Activated T-helper 1 cell treated with Interleukin-2 at 50 U/mL for 16 hours (primary cell): ENCODE measurements around the gene NTF3.

Source experiments
- DNase-seq: peaks from one replicate; pipeline ENCODE4 v3.0.0-alpha.2; 2020; ENCODE audit warnings: low read depth

NTF3 gene

GRCh38 chr12:5432011-5432400, at the start of gene NTF3:
Gene NTF3, plus strand, starts transcription at chr12:5432108. Its CDS starts 217 bp downstream, at chr12:5432325.
- DNase-seq: no peak

DNA sequence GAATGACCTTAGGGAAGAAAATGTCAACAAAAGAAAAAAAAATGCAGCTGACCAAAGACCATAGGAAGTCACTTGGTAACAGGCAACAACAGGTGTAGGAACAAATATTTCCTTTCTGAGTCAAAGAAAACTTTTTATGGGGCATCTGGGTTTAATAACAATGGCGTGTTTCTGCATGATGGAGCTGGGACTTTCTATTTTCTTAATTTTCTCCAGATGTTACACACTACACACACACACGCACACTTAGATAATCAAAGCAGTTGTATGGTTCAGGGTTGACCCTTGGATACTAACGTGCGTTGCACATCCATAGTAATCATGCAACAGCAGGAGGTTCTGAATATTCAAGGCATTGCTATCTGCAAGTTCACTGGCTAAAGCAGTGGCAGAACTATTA, 47.9 kb upstream of the NTF3 start:
- no peak for DNase-seq

DNA sequence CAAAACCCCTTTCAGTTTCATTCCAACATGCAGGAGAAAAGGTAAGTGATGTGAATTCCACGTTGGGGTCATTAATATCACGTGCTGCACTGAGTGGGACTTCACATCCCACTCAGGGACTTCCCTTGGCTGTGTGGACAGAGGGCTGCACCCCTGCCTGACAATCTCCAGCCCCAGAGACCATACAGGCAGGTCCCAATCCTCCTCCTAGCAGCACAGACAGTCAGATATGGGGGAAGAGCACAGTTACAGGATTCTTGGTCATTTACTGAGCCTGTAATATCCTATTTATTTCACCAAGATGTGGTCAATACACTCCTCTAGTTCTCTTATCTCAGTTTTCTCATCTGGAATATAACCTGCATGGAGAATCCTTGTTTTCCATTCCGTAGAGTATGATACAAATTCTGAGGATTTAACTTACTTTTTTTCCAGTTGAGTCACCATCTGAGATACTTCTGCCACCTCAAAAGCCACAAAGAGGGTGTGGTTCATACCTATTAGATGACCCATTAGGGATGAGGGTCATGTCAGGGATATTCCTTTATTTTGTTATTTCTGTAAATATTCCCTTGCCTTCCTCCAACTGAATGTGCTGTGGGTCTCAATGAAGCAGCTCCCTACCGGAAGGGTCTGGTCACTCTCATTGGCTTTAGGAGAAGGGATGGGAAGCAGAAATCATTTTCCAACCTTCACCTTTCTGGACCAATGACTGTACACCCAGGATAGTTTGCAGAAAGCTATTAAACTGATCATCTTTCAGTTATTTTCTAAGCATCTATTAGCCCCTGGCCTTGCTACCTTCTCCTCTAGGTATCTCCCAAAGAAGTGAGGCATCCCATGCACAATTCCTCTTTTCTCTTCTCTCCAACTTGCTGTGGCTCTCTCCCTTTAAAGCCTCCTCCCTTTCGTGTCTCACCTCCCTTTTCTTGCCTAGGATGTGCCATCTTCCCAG, 43.0 kb upstream of the NTF3 start:
- no peak for DNase-seq

GRCh38 chr12:5390174-5390799, 41.6 kb upstream of the NTF3 start:
- DNase-seq: no peak

DNA sequence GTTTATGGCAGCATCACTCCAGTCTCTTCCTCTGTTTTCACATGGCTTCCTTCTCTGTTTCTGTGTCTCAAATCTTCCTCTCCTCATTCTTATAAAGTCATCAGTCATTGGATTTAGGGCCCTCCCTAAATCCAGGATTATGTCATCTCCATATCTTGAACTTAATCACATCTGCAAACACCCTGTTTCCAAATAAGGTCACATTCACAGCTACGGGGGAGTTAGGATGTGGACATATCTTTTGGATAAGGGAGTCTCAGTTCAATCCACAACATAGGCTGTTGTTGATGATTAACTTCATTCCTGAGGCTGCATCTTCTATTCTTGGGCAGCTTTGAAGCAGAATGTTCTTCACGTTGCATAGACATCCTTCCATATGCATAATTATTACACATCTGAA, 40.3 kb upstream of the NTF3 start:
- no peak for DNase-seq

GRCh38 chr12:5392961-5393360, 38.9 kb upstream of the NTF3 start:
- no peak for DNase-seq

DNA sequence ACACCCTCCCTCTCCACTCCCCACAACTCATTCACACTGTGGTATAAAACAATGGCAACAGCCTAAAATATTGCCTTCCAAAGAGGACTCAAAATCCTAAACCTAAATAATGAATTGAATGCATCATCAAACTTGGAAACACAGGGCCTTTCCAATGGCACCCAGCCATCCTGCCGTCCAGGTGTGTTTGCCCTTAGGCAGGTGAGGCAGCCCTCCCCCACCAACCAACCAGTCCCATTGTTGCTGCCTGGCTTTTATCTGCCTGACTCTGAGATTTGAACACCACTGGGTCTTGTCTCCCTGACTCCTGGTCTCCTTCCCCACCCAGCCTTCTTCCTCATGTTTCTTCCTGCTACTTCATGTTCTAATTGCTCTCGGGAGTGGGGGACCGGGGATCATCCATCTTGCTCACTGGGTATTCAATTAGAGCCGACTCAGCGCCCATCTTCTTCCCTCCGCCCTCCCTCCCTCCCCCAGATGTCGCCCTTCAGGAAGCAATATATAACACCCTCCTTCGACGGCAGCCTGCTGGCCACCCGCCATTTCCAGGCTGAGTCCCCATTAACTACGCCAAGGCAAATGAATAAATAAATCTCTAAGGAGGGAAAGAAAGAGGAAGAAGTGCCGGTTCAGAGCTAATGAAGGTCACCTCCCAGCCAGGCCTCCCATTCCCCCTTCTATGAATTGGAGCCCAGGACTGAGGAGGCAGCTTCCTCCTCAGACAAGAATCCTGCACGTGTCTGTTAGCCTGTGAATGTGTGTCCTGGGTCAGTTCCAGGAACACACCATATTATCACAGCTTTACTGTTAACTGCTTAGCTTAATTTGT, 36.3 kb upstream of the NTF3 start:
- no peak for DNase-seq

DNA sequence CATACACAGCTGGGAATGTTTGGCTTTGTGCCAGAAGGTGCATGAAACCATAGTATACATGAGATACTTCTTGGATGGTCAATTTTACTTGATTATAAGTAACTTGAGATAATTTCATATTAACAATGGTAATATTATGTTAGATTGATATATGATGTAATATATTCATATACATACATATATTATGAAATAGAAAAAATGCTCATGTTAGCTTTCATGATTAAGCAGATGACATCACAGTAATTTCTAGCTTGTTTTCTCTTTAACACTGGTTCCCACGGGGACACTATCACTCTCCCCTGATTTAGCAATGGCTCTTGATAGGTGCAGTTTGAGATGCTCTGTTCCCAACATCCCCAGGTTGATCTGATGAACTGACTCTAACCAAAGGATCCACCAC, 35.4 kb upstream of the NTF3 start:
- DNase-seq: no peak

DNA sequence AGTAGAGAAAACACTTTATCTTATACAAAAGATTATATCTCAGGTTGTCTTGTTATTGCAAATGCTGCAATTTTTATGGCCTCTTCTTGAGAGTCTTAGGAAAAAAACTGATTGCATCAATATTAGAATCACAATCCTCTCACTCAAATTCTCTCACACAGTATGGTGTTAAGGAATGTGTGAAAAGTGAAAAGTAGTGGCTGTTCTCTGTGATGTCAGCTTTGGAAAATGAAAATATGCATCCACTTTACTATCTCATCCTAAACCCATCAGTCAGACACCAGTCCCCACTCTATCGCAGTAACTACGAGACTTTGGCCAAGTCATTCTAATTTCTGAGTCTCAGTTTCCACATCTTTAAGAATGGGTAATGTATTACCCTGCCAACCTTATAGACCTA, 32.6 kb upstream of the NTF3 start:
- DNase-seq: no peak

DNA sequence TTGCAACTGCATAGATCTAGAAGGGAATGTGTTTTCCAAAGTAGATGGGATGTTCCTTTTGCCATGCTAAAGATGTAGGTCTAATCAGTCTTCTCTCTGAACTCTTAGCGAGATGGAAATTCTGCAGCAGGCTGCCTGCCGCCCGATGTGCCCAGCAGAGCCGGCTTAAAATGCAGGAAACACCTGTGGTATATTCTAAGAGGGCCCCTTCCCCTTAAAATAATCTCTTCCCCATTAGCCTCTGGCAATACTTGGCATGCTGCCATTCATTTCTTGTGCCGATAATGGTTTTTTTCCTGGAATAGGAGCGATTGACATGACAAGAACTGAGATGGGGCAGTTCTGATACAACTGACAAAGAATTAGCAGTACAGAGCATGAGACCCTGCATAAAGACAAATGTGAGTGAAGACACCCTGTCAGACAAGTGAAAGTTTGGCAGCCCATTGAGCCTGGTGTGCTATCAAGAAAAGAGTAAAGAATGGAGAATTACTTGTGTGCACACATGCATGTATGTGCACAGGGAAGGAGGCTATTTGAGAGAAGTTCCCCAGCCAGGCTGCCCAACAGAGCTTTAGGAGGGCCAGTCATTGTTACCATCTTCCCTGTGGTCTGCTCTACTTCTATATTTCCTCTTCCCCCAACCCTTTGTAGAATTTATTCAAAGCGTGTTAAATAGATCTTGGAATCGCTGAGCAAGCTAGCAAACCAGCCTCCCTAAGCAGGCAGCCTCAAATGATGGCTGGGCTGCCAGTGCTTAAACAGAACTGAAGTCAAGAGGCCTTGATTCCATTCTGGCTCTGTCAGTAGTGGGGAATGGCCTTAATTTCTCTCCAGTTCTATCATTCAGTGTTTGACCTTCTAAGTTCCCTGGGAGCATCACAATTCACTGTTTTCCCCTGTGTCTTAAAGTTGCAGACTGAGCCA, 29.6 kb upstream of the NTF3 start:
- no peak for DNase-seq

- DNase-seq: no peak
Measured at GRCh38 chr12:5403411-5403810, 28.5 kb upstream of the NTF3 start.

- no peak for DNase-seq
Measured at GRCh38 chr12:5407034-5407856, 24.7 kb upstream of the NTF3 start.

- DNase-seq: no peak
Measured at GRCh38 chr12:5409619-5410018, 22.3 kb upstream of the NTF3 start.

DNA sequence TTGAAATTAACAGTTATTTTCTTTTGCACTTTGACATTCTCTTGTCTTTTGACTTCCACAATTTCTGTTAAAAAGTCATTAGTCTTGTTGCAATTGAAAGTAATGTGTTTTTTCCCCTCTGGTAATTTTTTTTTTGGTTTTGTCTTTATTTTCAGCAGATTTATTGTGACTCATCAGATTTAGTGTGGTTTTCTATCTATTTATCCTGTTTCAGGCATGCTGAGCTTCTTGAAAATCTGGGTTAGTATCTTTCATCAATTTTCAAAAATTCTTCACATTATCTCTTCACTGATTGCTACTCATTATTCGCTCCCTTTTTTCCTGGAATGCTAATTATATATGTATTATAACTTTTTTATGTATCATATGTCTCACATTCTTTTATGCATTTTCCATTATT, 15.3 kb upstream of the NTF3 start:
- DNase-seq: no peak

- no peak for DNase-seq
Measured at GRCh38 chr12:5417500-5417899, 14.4 kb upstream of the NTF3 start.

- no peak for DNase-seq
Measured at GRCh38 chr12:5428332-5429221, 3.3 kb upstream of the NTF3 start.

DNA sequence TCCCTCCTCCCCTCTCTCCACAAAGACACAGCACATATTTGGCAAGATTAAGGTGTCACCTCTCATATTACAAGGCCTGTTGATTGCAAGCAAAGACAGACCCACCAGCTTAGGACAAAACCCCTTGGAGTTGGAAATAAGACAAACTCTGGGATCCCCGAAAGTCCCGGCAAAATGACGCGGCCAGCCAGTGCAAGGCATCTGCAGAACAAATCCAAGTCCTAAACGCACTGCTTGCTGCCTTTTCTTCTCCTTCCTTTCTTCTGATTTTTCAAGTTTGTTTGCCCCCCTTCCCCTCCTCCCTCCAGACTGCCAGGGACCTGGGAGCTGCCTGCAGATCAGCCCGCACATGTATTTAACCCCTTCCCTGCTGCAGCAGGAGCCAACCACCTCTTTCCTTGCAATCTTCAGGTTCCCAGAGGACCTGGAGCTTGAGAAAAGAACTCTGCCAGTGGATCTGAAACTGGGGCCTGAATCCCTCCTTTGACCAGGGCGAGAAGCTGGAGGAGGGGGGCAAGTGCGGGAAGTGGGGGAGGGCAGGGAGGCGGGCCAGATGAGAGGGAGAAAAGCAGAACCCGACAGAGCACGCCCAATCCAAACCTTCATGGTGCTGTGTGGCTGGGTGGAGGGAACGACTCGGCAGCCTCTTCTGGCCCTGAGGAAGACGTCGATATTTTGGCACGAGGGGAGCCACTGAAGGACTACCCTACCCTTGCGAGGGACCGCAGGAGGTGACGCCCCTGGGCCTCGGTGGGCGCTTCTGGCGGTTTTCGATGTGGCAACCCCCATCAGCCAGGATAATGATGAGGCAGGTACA, 2.0 kb upstream of the NTF3 start:
- DNase-seq: no peak
